H1 (cell line): ENCODE measurements around the gene CHST11. TPM values are rescaled to one million over a fixed set of nuclear protein-coding genes. Genes with fewer than 3 reads are reported as not detected.

Experiments used
- CTCF ChIA-PET: fragments of 300-600 bp; sonication (Branson Sonifier 250); formaldehyde crosslinking; loops from one replicate; lab custom pipeline; 2021; ENCODE audit not compliant: partially characterized antibody; lab: Charles Lee
- POLR2A ChIA-PET: fragments of 300-600 bp; sonication (Branson Sonifier 250); formaldehyde crosslinking; loops from one replicate; lab custom pipeline; 2021; ENCODE audit warnings: inconsistent platforms; ENCODE audit not compliant: partially characterized antibody; lab: Charles Lee
- DNase-seq, 2 experiments: peaks; one replicate each; pipeline versions ENCODE4 v3.0.0 to v3.0.0-alpha.2; 2010 to 2022; ENCODE audit warnings: low spot score in 2 of 2, low read depth in 1 of 2, mixed read lengths in 1 of 2
- FAIRE-seq: peaks from 2 replicates; lab custom pipeline; 2011; peaks lifted over from hg19 to GRCh38; lab: Jason Lieb, UNC
- H2AFZ ChIP-seq: 2 replicates; pipeline ENCODE4 v1.8.1; 2012; ENCODE audit warnings: low read length, inconsistent platforms
- H2AK5ac ChIP-seq: 2 replicates; pipeline ENCODE4 v1.6.1; 2013; ENCODE audit warnings: low read depth, low read length
- H2BK120ac ChIP-seq: replicated peaks from 2 replicates; pipeline ENCODE3; 2013; ENCODE audit warnings: low read depth, low read length, inconsistent platforms
- H2BK12ac ChIP-seq: 2 replicates; pipeline ENCODE4 v1.6.1; 2013; ENCODE audit warnings: low read depth, low read length
- H2BK15ac ChIP-seq: 2 replicates; pipeline ENCODE4 v1.6.1; 2013; ENCODE audit warnings: low read length
- H2BK20ac ChIP-seq: 2 replicates; pipeline ENCODE4 v1.6.1; 2013; ENCODE audit warnings: low read length
- H2BK5ac ChIP-seq: 2 replicates; pipeline ENCODE4 v1.6.1; 2013; ENCODE audit warnings: low read depth, low read length
- H3K14ac ChIP-seq: 2 replicates; pipeline ENCODE4 v1.6.1; 2013; ENCODE audit warnings: inconsistent platforms; ENCODE audit not compliant: insufficient read length
- H3K18ac ChIP-seq: 2 replicates; pipeline ENCODE4 v1.6.1; 2013; ENCODE audit warnings: low read length; ENCODE audit errors: extremely low read depth
- H3K23ac ChIP-seq: 2 replicates; pipeline ENCODE4 v1.6.1; 2013; ENCODE audit warnings: inconsistent platforms; ENCODE audit not compliant: insufficient read length
- H3K23me2 ChIP-seq: 2 replicates; pipeline ENCODE4 v1.6.1; 2013; ENCODE audit warnings: low read depth, low read length
- H3K27ac ChIP-seq: 2 replicates; pipeline ENCODE4 v1.6.1; 2011; ENCODE audit warnings: low read depth, low read length, inconsistent platforms
- H3K27me3 ChIP-seq, 4 experiments: replicated peaks in 1 of 4; 1 replicate in 1 of 4; 2 replicates in 3 of 4; pipeline versions ENCODE4 v1.6.1 to v1.8.1; 2011 to 2013; ENCODE audit warnings: low read length in 3 of 4, mild to moderate bottlenecking in 3 of 4, inconsistent platforms in 2 of 4, mixed read lengths in 2 of 4, moderate library complexity in 1 of 4; ENCODE audit not compliant: control insufficient read depth in 3 of 4, insufficient read depth in 3 of 4; ENCODE audit errors: extremely low read depth in 1 of 4
- H3K36me3 ChIP-seq, 4 experiments: 2 replicates each; pipeline versions ENCODE4 v1.6.1 to v1.8.1; 2011 to 2013; ENCODE audit warnings: mild to moderate bottlenecking in 4 of 4, low read length in 3 of 4, moderate library complexity in 2 of 4, control low read depth in 1 of 4, inconsistent platforms in 1 of 4; ENCODE audit not compliant: insufficient read depth in 4 of 4, control insufficient read depth in 2 of 4
- H3K4ac ChIP-seq: replicated peaks from 2 replicates; pipeline ENCODE3; 2013; ENCODE audit warnings: low read length, low read depth, mixed read lengths, inconsistent platforms; ENCODE audit not compliant: insufficient read length
- H3K4me1 ChIP-seq, 4 experiments: replicated peaks in 1 of 4; 1 replicate in 1 of 4; 2 replicates in 3 of 4; pipeline versions ENCODE4 v1.6.1 to v1.8.1; 2011 to 2013; ENCODE audit warnings: low read length in 3 of 4, inconsistent platforms in 2 of 4, mixed read lengths in 1 of 4; ENCODE audit not compliant: insufficient read depth in 4 of 4, control insufficient read depth in 3 of 4
- H3K4me2 ChIP-seq, 2 experiments: 2 replicates each; pipeline versions ENCODE4 v1.6.1 to v1.8.1; 2011 to 2013; ENCODE audit warnings: low read depth in 2 of 2, low read length in 2 of 2, control low read depth in 1 of 2, inconsistent platforms in 1 of 2, mild to moderate bottlenecking in 1 of 2; ENCODE audit not compliant: insufficient read depth in 1 of 2
- H3K4me3 ChIP-seq, 4 experiments: fragments of 200-600, 300-600 bp in 1 of 4; sonication (generic), shearing (Covaris generic), sonication (Bioruptor Twin) in 1 of 4; 2 replicates each; pipeline versions ENCODE4 v1.5.1 to v1.8.1; 2011 to 2016; ENCODE audit warnings: low read length in 4 of 4, low read depth in 3 of 4, control low read depth in 2 of 4, inconsistent platforms in 2 of 4, mild to moderate bottlenecking in 2 of 4, mixed read lengths in 1 of 4, moderate library complexity in 1 of 4; ENCODE audit not compliant: insufficient read depth in 2 of 4; ENCODE audit errors: extremely low read depth in 1 of 4
- H3K56ac ChIP-seq: replicated peaks from 2 replicates; pipeline ENCODE3; 2013; ENCODE audit warnings: low read depth, mild to moderate bottlenecking, mixed read lengths, low read length, inconsistent platforms; ENCODE audit not compliant: insufficient read length
- H3K79me1 ChIP-seq: 2 replicates; pipeline ENCODE4 v1.6.1; 2013; ENCODE audit warnings: low read depth, low read length, control low read depth
- H3K79me2 ChIP-seq, 2 experiments: 2 replicates each; pipeline versions ENCODE4 v1.6.1 to v1.8.1; 2012 to 2013; ENCODE audit warnings: low read length in 2 of 2, mild to moderate bottlenecking in 2 of 2, inconsistent platforms in 1 of 2; ENCODE audit not compliant: insufficient read depth in 2 of 2, control insufficient read depth in 1 of 2
- H3K9ac ChIP-seq, 4 experiments: replicated peaks in 1 of 4; 1 replicate in 1 of 4; 2 replicates in 3 of 4; pipeline versions ENCODE4 v1.6.1 to v1.8.1; 2011 to 2013; ENCODE audit warnings: low read depth in 3 of 4, low read length in 3 of 4, control low read depth in 2 of 4, mild to moderate bottlenecking in 2 of 4, moderate library complexity in 2 of 4, inconsistent platforms in 1 of 4; ENCODE audit errors: extremely low read depth in 1 of 4
- H3K9me3 ChIP-seq, 2 experiments: 2 replicates each; pipeline versions ENCODE4 v1.6.1 to v1.8.1; 2012 to 2013; ENCODE audit warnings: mild to moderate bottlenecking in 2 of 2, moderate library complexity in 2 of 2, control low read depth in 1 of 2, inconsistent platforms in 1 of 2, low read depth in 1 of 2, low read length in 1 of 2, mixed read lengths in 1 of 2; ENCODE audit not compliant: insufficient read depth in 2 of 2
- H4K20me1 ChIP-seq, 2 experiments: replicated peaks in 1 of 2; 2 replicates each; pipeline versions ENCODE3 to v1.8.1; 2011 to 2013; ENCODE audit warnings: inconsistent platforms in 2 of 2, low read length in 2 of 2, mild to moderate bottlenecking in 1 of 2; ENCODE audit not compliant: insufficient read depth in 2 of 2, control insufficient read depth in 1 of 2
- H4K5ac ChIP-seq: 2 replicates; pipeline ENCODE4 v1.6.1; 2013; ENCODE audit warnings: low read length, low read depth, mixed read lengths, inconsistent platforms; ENCODE audit not compliant: insufficient read length
- H4K8ac ChIP-seq: 2 replicates; pipeline ENCODE4 v1.8.0; 2013; ENCODE audit warnings: mild to moderate bottlenecking, moderate library complexity, low read length, inconsistent platforms; ENCODE audit not compliant: insufficient read depth; ENCODE audit errors: extremely low read depth
- H4K91ac ChIP-seq: replicated peaks from 2 replicates; pipeline ENCODE3; 2013; ENCODE audit warnings: low read length, mixed read lengths, inconsistent platforms; ENCODE audit not compliant: insufficient read length
- FOSL1 ChIP-seq: IDR thresholded peaks from 2 replicates; pipeline ENCODE4 v1.6.1; 2011; ENCODE audit warnings: mild to moderate bottlenecking, low read depth, low read length, moderate library complexity; ENCODE audit not compliant: insufficient read depth
- MAFK ChIP-seq: IDR thresholded peaks from 2 replicates; pipeline ENCODE4 v1.6.1; 2012; ENCODE audit warnings: low read depth, mild to moderate bottlenecking, improper control_type of control experiment, low read length
- NANOG ChIP-seq: IDR thresholded peaks from 2 replicates; pipeline ENCODE4 v1.6.1; 2011; ENCODE audit warnings: low read length, low read depth, mild to moderate bottlenecking, inconsistent platforms; ENCODE audit not compliant: insufficient read depth, poor library complexity, severe bottlenecking
- RFX5 ChIP-seq: IDR thresholded peaks from 2 replicates; pipeline ENCODE4 v1.6.1; 2011; ENCODE audit warnings: low read depth, low read length, improper control_type of control experiment, borderline replicate concordance
- RNF2 ChIP-seq: fragments of 200-900, 300-1000 bp; sonication (generic); IDR thresholded peaks from 2 replicates; pipeline ENCODE4 v1.7.1; 2016; ENCODE audit warnings: borderline replicate concordance, low read depth, mild to moderate bottlenecking, antibody characterized with exemption, low read length; ENCODE audit not compliant: poor library complexity, severe bottlenecking; ENCODE audit errors: missing control alignments
- TBP ChIP-seq: IDR thresholded peaks from 2 replicates; pipeline ENCODE4 v1.6.1; 2011; ENCODE audit warnings: low read depth, low read length, improper control_type of control experiment
- TEAD4 ChIP-seq: IDR thresholded peaks from 2 replicates; pipeline ENCODE4 v1.6.1; 2012; ENCODE audit warnings: low read depth, low read length, inconsistent platforms, mixed read lengths
- YY1 ChIP-seq: IDR thresholded peaks from 2 replicates; pipeline ENCODE4 v1.6.1; 2011; ENCODE audit warnings: low read depth, mild to moderate bottlenecking, low read length
- WGBS, 2 experiments: shearing (Covaris generic) in 1 of 2; methylation state at CpG; one replicate each; pipeline versions ENCODE4 v1.1.6 to v1.1.7; 2013 to 2015; ENCODE audit warnings: low lambda C conversion rate in 2 of 2, mixed read lengths in 2 of 2, inconsistent platforms in 1 of 2, low coverage in 1 of 2, missing lambda C conversion rate in 1 of 2; ENCODE audit not compliant: insufficient replicate concordance in 2 of 2, insufficient coverage in 1 of 2, insufficient read length in 1 of 2; ENCODE audit errors: extremely low coverage in 1 of 2, missing lambda C conversion rate in 1 of 2; 5-methylcytosine and 5-hydroxymethylcytosine counted together
- polyA plus RNA-seq, 7 experiments: library from polyadenylated mRNA; depleted of rRNA in 3 of 7; stranded (reverse) in 5 of 7; unstranded in 2 of 7; fragments of >200 nt in 5 of 7; fragments of 200-250 nt in 2 of 7; gene quantifications; 1 replicate in 5 of 7; 2 replicates in 1 of 7; 4 replicates in 1 of 7; pipeline versions ENCODE4 v1.2.1 to v1.2.3, GENCODE V29; 2011 to 2013; ENCODE audit warnings: missing spikeins in 2 of 7, mixed read lengths in 2 of 7
- total RNA-seq: library from RNA; stranded (reverse); fragmentation: NEBNext Ultra II Directional; extraction: Animal tissue kit (Norgen Biotek cat#: 25700); gene quantifications from 2 replicates; pipeline ENCODE4 v1.2.1, GENCODE V29; 2021

Gene CHST11
- total and polyA plus RNA-seq, 2 of the 8 experiments (the other 6 are each of a cell fraction or from before 2014, with no cell fraction given) = 14.4 to 20.8 TPM

GRCh38 chr12:104809251-104809650 lies 352.5 kb downstream of the CHST11 start:
- ChIA-PET CTCF (interaction anchor here (1.6 kb wide), 1 partner anchor 19 kb away, joined by 5 read pairs; no protein-coding TSS in a partner anchor), POLR2A (no interaction called here)
- H2AK5ac ChIP-seq = no peak overlapping the region
- H2BK5ac ChIP-seq = no peak overlapping the region
- no peaks in the 10 kb centered on the region for H3K23me2 ChIP-seq
- H3K27ac ChIP-seq = no peak overlapping the region
- no peak overlapping the region for H2BK15ac ChIP-seq
- no peak overlapping the region for H2BK12ac ChIP-seq
- H4K5ac ChIP-seq = no peak overlapping the region
- no peaks in the 10 kb centered on the region for H3K27me3 ChIP-seq
- TF ChIP-seq TEAD4 (no peak), MAFK (no peak), FOSL1 (no peak), TBP (no peak), YY1 (no peak), RNF2 (no peak), NANOG (no peak), RFX5 (no peak)
- H3K4me3 ChIP-seq = no peak overlapping the region
- no peak overlapping the region for H3K4me2 ChIP-seq
- no peak overlapping the region for H4K91ac ChIP-seq
- no peak overlapping the region for H2BK20ac ChIP-seq
- H3K14ac ChIP-seq = no peak overlapping the region
- H3K79me1 ChIP-seq = no peaks in the 10 kb centered on the region
- no peaks in the 10 kb centered on the region for H3K79me2 ChIP-seq
- no peak for FAIRE-seq
- no peaks in the 10 kb centered on the region for H3K36me3 ChIP-seq
- H3K56ac ChIP-seq = no peak overlapping the region
- H4K8ac ChIP-seq = no peak overlapping the region
- H3K18ac ChIP-seq = no peak overlapping the region
- no peaks in the 10 kb centered on the region for H3K4me1 ChIP-seq
- H4K20me1 ChIP-seq = no peaks in the 10 kb centered on the region
- H2AFZ ChIP-seq = no peak overlapping the region
- WGBS, 2 experiments = 89% methylated on average over 3 of the region's 3 CpGs; no CpG with 5 or more reads in 1 of the 2 experiments
- no peak for DNase-seq
- H3K4ac ChIP-seq = no peak overlapping the region
- no peak overlapping the region for H3K9ac ChIP-seq
- no peaks in the 10 kb centered on the region for H3K9me3 ChIP-seq
- H3K23ac ChIP-seq = no peak overlapping the region
- H2BK120ac ChIP-seq = no peak overlapping the region
